NCI-H146 treated with DMSO at 0.1 percent for 48 hours (cell line): ENCODE measurements around the gene UBASH3B.
A peak's percentile ranks its signal among the peaks of the same experiment; 100 is the strongest.

ENCODE experiments used
- DNase-seq: peaks from one replicate; lab custom pipeline; 2025; ENCODE audit not compliant: unreplicated experiment; lab: John Stamatoyannopoulos, UW

The UBASH3B gene

GRCh38 chr11:122778148-122778547, 122.6 kb downstream of the UBASH3B start:
- no peak for DNase-seq

- DNase-seq, result no peak
These were observed 123.6 kb downstream of the UBASH3B start for GRCh38 chr11:122779047-122779629.

GRCh38 chr11:122780296-122780949, 124.9 kb downstream of the UBASH3B start:
- DNase-seq, result no peak

GRCh38 chr11:122781378-122782195, 126.1 kb downstream of the UBASH3B start:
- DNase-seq, result no peak

- DNase-seq, result no peak
These were observed 126.7 kb downstream of the UBASH3B start for GRCh38 chr11:122782222-122782621.

- DNase-seq, result no peak
These were observed 128.9 kb downstream of the UBASH3B start for GRCh38 chr11:122784325-122784955.

GRCh38 chr11:122785031-122785541, 129.6 kb downstream of the UBASH3B start:
- DNase-seq, result no peak

- DNase-seq, result no peak
These were observed 131.4 kb downstream of the UBASH3B start for GRCh38 chr11:122786896-122787295.

- DNase-seq, result no peak
These were observed 133.4 kb downstream of the UBASH3B start for GRCh38 chr11:122788781-122789535.

- DNase-seq, result no peak
These were observed 134.4 kb downstream of the UBASH3B start for GRCh38 chr11:122789907-122790306.

- no peak for DNase-seq
These were observed 135.9 kb downstream of the UBASH3B start for GRCh38 chr11:122791411-122791810.

GRCh38 chr11:122791836-122792235, 136.3 kb downstream of the UBASH3B start:
- DNase-seq, result no peak

- DNase-seq, result no peak
These were observed 138.0 kb downstream of the UBASH3B start for GRCh38 chr11:122793515-122793914.

- DNase-seq, result no peak
These were observed 139.8 kb downstream of the UBASH3B start for GRCh38 chr11:122795307-122795706.

GRCh38 chr11:122796128-122796717, 140.7 kb downstream of the UBASH3B start:
- peak; percentile 2 for DNase-seq

- DNase-seq, result no peak
These were observed 142.1 kb downstream of the UBASH3B start for GRCh38 chr11:122797651-122798050.

- no peak for DNase-seq
These were observed 144.0 kb downstream of the UBASH3B start for GRCh38 chr11:122799406-122800105.

GRCh38 chr11:122802876-122803275, 147.4 kb downstream of the UBASH3B start:
- no peak for DNase-seq

- DNase-seq, result no peak
These were observed 147.8 kb downstream of the UBASH3B start for GRCh38 chr11:122803306-122803705.

- DNase-seq, result no peak
These were observed 148.2 kb downstream of the UBASH3B start for GRCh38 chr11:122803716-122804115.
